NCI-H748 (cell line): ENCODE data around the gene GPC5.
A peak's percentile ranks its signal among the peaks of the same experiment; 100 is the strongest.

Source experiments
- DNase-seq: peaks from one replicate; lab custom pipeline; 2025; ENCODE audit not compliant: unreplicated experiment; lab: John Stamatoyannopoulos, UW

Gene GPC5

DNA sequence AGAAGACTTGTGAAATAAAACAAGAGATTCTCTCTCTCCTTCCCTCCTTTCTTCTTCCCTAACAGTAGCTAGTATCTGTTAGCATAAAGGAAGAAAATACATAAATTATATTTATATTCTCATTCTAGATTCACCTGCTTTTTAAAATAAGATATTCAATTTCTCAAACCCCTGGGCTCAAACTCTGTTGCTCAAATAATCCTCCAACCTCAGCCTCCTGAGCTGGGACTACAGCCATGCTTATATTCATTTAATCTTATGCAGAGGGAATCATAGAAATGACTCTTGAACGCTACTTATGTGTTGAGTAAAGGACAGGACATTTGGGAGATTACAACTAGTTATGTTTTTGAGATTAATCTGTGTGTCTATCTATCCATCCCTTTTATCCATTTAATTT, 56.2 kb downstream of the GPC5 start:
- DNase-seq = no peak

DNA sequence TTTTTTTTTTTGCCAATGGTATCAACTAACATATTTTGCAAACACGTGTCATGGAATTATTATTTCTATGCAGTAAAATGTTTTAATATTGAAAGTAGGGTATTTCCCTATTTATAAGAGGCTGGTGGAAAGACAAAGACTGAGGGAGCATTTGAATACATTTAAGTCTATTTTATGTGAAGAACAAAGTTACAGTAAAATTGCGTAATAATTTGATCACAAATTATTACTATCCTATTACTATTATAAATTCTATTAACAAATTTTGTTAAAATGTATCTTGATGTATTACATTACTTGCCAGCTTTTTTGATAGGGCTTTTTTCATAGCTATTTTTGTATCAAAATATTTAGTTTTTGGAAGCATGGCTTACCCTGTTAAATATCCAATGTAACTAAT, 58.4 kb downstream of the GPC5 start:
- DNase-seq = no peak

DNA sequence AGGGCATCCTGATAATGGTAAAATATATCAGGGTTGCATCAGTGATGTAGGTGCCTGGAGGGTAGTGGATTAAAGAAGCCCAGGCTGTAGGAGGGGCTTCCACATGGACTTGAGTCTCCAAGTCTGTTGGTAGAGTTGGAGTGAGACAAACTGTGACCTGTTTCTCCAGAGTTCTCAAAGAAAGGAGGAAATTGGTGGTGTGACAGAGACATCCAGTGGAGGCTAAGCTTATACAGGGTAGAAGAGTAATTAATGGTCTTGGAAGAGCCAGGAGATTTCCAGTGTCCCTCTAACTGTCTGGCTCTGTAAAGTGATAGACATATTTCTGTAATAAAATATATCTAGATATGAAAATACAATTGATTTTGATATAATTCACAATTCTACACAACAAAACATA, 61.1 kb downstream of the GPC5 start:
- DNase-seq = no peak

DNA sequence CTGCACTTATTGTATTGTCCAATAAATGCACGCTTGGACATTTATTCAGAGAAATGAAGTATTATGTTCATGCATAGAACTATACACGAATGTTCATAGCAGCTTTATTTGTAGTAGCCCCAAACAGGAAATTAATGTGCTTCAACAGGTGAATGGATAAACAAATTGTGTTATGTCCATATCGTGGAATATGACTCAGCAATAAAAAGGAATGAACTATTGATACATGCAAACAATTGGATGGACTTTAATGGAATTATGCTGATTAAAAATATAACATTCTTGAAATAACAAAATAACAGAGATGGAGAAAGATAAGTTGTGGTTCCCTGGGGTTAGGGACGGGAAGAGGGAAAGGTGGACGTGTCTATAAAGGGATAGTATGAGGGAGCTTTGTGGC, 65.9 kb downstream of the GPC5 start:
- no peak for DNase-seq

DNA sequence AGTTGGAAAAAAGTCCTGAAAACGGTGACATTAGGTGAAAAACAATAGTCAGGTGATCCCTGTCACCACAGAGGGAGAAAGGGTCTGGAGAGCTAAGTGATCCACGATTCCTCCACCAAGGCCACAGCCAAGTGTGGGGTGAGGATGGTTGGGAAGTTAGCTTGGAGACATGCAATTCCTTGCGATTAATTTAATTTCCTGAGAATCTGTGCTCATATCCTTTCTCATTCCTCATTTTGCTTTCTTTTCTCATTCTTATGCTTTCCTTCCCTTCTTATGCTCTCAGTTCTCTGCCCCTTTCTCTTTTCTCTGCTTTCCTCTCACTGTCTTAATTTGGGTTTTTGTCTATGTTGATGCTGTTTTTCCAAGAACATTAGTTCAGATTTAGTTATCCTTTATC, 68.8 kb downstream of the GPC5 start:
- DNase-seq = no peak

DNA sequence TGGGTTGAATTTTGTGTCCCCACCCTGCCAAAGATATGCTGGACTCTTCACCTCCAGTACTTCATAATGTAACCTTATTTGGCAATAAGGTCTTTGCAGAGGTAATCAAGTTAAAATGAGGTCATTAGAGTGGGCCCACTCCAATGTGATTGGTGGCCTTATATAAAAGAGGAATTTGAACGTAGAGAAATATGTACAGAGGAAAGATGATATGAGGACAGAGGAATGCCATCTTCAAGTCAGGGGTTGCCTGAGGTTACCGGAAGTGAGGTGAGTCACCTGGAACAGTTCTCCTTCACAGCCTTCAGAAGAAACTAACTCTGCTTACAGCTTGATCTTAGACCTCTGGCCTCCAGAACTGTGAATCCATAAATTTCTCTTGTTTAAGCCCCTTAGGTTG, 69.9 kb downstream of the GPC5 start:
- DNase-seq = no peak

DNA sequence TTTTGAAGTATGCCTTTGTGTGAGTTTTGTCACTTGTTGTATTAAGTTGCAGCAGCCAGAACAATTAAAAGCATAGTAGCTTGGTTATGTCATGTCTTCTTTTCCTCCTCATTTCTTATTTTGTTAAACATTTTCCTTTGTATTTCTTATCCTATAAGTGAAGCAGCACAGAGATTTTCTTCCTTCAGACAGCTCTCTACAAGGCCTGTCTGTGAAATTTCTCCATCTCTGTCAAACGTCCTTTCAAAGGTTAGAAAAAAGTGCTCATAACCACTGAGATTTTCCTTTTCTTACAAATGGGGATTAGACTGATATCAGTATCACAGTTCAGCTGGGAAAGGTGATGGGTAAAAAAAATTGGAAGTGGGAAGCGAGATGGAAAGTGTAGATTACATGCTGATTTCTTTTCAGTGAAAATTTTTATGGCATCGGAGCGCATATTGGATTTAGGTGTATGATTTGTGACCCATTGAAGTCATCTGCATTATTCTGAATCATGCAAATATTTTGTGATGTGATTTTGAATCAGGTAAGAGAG, 71.7 kb downstream of the GPC5 start:
- no peak for DNase-seq

DNA sequence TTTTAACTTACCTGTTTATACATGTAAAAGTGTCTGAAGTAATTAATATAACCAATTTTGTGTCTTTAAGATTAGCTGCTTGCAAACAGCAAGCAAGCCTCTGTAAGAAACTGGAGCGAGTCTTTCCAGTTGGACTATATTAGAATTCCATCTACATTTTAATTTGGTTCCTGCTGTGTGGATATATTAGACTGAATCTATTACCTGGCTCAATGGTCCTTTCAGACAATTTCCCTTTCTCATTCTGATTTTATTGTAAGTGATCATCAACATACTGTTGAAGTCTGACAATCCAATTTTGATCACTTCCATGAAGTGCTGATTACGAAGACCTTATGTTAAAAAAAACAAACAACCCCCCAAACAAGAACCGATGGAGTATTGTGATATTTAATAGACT, 72.3 kb downstream of the GPC5 start:
- no peak for DNase-seq

DNA sequence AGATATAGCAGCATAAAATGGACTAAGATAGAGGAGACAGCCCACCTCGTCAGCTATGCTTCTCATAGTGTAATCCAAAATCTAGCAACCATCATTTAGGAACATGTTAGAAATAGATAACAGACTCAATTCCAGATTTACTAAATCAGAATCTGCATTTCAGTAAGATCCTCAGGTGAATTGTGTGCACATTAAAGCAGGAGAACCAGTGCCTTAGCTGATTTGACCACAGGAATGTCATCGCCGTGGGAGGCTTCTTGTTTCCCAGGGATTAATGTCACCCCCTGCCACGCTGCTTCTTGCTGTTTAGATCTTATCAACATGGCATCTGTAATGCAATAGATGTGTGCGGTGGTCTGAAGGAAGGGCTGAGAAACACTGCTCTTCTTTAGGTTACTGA, 84.0 kb downstream of the GPC5 start:
- no peak for DNase-seq

DNA sequence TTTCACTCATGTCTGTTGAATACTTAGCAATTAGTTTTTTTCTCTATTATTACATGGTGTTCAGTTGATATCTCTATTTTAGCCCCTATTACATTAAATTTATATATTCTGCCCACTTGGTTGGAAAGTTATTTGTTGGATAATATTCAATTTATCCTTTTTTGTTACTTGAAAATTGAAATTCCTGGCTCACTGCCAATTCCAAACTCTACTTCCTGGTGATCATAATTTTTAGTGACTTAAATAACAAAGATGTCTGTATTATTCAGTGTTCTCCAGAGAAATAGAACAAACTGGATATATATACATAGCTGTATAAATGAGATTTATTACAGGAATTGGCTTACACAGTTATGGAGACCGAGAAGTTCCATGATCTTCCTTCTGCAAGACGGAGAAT, 93.6 kb downstream of the GPC5 start:
- no peak for DNase-seq

DNA sequence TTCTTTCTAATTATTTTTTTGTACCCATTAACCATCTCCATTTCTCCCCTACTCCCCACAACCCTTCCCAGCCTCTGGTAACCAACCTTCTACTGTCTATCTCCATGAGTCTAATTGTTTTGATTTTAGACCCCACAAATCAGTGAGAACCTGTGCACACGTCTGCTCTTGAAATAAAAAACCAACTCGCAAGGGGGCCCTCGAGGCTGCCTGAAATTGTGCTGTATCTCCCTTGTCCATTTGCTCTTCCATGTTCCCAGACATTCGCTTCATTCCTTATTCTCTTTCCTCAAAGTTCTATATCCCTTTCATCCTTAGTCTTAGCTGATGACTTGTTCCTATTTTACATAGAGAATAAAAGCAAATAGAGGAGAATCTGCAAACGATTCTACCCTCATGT, 95.0 kb downstream of the GPC5 start:
- DNase-seq = no peak

DNA sequence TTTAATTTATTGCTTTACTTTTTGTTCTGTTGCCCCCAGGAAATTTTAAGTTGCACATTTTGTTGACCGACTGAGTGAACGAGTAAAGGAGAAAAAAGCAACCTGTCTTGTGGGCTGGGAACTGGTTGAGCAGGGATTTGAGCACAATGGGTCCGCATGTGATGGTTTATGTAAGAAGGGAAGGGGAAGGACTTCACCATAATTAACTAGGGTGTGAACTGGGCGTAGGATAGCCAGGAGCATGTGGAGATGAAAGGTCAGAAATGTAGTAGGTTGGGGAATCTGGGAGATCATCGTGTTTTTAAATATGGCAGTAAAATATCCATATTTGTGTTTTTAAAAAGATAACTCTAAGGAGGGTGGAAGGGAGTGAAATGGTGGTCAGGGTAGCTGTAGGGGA, 99.9 kb downstream of the GPC5 start:
- DNase-seq = peak; percentile 51

DNA sequence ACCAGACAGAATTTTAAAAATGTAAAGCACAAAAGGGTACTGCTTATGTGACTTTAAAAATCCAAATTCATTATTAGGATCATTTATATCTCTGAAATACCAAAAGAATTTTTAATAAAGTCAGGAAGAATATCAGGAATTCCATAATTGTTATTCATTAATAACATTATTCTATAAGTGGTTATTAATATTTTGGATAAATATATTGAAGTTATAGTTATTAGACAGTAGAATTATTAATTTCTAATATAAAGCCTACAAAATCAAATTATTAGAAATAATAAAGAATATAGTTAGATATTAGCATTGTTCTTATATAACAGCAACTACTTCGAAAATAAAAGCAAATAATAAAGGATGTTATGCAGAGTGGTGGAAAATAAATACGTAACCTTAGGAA, 105.8 kb downstream of the GPC5 start:
- DNase-seq = no peak

DNA sequence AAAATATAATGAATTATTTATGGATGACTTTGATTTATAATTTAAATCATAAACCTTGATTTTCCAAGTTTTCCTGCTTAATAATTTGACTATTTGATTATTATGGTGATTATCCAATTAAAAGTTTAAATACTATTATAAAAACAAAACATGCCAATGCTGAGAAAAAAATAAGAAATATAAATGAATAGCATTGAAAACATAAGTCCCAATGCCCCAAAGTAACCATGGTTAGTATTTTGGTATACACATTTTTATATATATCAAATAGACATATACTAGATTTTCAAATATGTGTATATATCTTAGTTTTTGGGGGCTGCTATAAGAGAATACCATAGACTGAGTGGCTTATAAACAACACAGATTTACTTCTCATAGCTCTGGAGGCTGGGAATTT, 108.3 kb downstream of the GPC5 start:
- DNase-seq = no peak

DNA sequence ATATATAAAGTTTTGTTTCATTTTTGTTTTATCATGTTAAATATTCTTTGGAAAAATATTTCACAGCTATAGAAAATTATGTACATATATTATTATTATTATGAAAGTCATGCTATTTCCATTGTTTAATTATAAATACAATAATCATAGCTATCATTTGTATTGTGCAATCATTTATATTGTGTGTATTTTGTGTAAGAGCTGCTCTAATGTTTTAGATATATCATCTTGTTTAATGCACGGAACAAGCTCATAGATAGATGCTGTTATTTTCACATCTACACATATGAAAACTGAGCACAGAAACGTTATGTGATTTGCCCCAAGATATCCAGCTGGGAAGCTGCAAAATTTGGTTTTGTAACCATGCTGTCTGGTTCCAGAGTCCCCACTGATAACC, 111.6 kb downstream of the GPC5 start:
- no peak for DNase-seq

DNA sequence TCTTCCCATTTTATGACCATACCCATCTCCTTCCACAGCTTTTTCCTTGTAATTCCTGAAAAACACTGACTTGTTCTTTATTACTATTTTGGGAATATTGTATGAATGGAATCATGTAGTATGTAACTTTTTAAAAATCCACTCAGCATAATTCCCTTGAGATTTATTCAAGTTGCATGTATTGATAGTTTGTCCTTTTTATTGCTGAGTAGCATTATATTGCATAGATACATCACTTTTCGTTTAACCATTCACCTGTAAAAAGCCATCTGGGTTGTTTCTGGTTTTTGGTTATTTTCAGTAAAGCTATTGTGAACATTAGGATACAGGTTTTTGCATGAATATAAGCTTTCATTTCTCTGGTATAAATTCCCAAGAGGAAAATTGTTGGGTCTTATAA, 115.4 kb downstream of the GPC5 start:
- no peak for DNase-seq

DNA sequence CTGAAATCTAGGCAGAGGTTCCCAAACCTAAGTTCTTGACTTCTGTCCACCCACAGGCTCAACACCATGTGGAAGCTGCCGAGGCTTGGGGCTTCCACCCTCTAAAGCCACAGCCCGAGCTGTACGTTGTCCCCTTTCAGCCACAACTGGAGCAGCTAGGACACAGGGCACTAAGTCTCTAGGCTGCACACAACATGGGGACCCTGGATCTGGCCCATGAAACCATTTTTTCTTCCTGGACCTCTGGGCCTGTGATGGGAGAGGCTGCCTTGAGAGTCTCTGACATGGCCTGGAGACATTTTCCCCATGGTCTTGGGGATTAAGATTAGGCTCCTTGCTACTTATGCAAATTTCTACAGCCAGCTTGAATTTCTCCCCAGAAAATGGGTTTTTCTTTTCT, 118.4 kb downstream of the GPC5 start:
- DNase-seq = no peak

DNA sequence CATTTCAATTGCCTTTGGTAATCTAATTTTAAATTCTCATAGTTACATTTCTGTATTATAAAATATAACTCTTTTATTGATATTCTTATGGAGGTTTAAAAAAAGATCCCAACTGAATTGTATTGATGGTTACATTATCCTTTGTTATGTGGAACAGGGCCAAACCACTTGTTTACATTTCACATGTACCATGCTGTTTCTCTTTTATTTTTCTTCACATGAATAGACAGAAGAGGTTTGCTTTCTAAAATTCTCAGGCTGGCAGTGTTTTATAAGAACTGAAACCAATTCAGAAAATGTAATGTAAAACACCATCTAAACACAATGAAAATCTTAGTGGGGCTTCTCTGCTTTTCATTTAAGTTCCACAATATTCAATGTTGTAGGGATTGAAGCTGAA, 122.5 kb downstream of the GPC5 start:
- peak; percentile 90 for DNase-seq

DNA sequence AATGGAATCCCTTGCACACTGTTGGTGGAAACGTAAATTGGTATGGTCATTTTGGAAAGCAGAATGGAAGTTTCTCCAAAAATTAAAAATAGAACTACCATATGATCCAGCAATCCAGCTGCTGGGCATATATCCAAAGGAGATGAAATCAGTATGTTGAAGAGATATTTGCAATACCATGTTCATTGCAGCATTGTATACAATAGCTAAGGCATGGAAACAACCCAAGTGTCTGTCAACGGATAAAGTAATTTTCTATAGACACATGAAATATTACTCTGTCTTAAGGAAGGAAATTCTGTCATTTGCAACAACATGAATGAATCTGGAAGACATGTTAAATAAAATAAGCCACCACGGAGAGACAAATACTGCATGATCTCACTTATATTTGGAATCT, 124.7 kb downstream of the GPC5 start:
- no peak for DNase-seq

DNA sequence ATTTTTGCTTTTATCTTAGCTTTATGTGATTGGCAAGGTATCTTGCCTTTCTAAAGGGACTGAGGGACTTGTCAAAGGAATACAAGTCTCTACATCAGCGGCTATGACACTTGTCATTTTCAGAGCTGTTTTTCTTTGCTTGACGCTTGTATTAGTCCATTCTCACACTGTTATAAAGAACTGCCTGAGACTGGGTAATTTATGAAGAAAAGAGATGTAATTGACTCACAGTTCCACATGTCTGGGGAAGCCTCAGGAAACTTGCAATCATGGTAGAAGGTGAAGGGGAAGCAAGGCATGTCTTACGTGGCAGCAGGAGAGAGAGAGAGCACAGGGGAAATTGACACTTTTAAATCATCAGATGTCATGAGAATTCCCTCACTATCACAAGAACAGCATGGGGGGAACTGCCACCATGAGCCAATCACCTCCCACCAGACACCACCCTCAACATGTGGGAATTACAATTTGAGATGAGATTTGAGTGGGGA, 128.2 kb downstream of the GPC5 start:
- no peak for DNase-seq

DNA sequence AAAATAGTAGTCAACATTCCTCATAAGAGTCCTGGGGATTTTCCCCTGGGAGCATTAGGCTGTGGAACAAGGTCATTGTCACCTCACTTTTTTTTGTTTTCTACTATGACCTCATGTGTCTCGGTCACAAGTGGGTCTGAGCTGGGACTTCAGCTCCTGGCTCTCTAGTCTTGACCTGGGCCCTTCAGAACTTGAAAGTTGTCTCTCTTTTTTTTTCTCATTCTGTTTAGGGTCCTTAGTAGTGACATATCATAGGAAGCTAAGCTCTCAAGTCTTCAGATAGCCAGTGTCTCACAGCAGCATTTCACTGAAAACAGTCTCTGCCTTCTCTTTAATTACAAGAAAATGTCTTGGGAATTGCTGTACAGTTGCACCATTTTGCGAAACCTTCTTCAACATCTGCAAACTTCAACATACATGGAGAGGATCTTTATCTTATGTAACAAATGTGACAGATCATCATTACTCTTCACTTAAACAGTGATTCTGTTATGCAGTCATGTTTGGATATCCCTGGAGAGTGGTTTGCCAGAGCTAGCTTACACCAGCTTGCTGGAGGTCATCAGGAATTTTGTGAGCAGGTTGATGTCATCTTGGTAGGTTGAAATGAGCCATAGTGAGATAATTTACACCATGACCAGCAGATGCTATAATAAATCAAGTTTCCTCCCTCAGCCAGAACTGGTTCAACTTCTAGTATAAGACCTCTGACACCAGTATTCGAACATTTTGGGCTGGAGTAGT, 131.5 kb downstream of the GPC5 start:
- DNase-seq = no peak

DNA sequence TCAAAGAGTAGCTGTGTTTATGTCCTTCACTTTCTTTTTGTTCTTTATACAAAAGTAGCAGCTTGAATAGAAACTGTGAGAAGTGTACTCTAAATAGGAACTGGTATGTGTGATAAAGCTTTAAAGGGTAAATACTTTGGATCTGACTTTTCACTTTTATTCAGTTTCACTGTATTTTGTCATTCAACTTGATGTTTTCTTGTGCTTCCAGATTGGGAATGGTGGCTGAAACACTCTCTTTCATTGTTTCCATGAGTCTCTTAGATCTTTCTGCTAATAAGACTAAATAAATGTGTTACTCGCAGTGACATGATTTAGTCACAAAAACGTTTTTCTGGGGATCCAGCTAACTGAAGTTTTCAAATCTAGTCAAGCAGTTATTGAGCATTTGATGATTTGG, 133.2 kb downstream of the GPC5 start:
- DNase-seq = no peak

DNA sequence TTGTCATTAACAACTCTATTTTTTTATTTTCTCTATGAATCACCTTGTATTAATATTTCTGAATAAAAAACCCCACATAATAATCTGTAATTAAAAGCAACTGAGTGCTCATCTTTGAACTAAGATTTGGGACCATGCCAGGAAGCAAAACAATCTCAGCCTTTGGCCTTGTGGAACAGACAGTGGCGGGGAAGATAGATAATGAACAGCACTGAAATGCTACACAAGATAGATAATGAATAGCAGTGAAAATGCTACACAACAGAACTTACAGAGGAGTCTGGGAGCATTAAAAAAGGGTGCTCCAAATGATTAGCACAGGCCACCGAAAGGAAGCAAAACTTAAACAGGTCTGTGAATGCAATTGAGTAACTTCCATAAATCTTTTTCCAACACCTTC, 134.9 kb downstream of the GPC5 start:
- DNase-seq = peak; percentile 3
